ENCODE measurements around the gene ANKRD24.

The ANKRD24 gene

GRCh38 chr19:4196587-4197148 is 14.2 kb downstream of the ANKRD24 start:
- Histone ChIP-seq H3K56ac (ENCODE audit: low read length) (no peak overlapping the region), H3K4me3 (ENCODE audit: low read length) (no peak overlapping the region), H2BK120ac (ENCODE audit: low read depth, low read length) (no peak overlapping the region), H3K79me2 (ENCODE audit: control insufficient read depth, insufficient read depth, low read length) (no peaks in the 10 kb centered on the region), H2BK15ac (replicated peaks; ENCODE audit: low read depth) (no peak overlapping the region), H4K8ac (ENCODE audit: low read depth, low read length) (no peak overlapping the region), H2AK5ac (ENCODE audit: low read length) (no peak overlapping the region), H2BK5ac (ENCODE audit: low read length) (no peak overlapping the region), H3K23ac (ENCODE audit: low read length) (no peak overlapping the region), H3K4me1 (ENCODE audit: control insufficient read depth, low read depth, low read length) (no peaks in the 10 kb centered on the region), H3K4ac (ENCODE audit: low read depth, low read length) (no peak overlapping the region), H3K27me3 (ENCODE audit: insufficient read depth, low read length, poor library complexity) (no peaks in the 10 kb centered on the region), H3K4me2 (ENCODE audit: low read length) (no peak overlapping the region), H3K79me1 (ENCODE audit: low read length) (no peaks in the 10 kb centered on the region), H4K5ac (ENCODE audit: low read length) (no peak overlapping the region), H3K9ac (ENCODE audit: low read length) (no peak overlapping the region), H3K18ac (ENCODE audit: low read length) (no peak overlapping the region), H3K27ac (ENCODE audit: low read depth, low read length) (no peak overlapping the region), H3K36me3 (ENCODE audit: control insufficient read depth, insufficient read depth, low read length) (no peaks in the 10 kb centered on the region)
- DNase-seq, result no peak
- no CpG with 5 or more reads among the region's 22 CpGs for WGBS (ENCODE audit: extremely low coverage, insufficient coverage, low lambda C conversion rate)

GRCh38 chr19:4197228-4197624 is 14.7 kb downstream of the ANKRD24 start:
- Histone ChIP-seq H2BK5ac (ENCODE audit: low read length) (no peak overlapping the region), H3K23ac (ENCODE audit: low read length) (no peak overlapping the region), H3K79me1 (ENCODE audit: low read length) (no peaks in the 10 kb centered on the region), H2BK15ac (replicated peaks; ENCODE audit: low read depth) (no peak overlapping the region), H3K18ac (ENCODE audit: low read length) (no peak overlapping the region), H3K56ac (ENCODE audit: low read length) (no peak overlapping the region), H4K8ac (ENCODE audit: low read depth, low read length) (no peak overlapping the region), H3K36me3 (ENCODE audit: control insufficient read depth, insufficient read depth, low read length) (no peaks in the 10 kb centered on the region), H3K79me2 (ENCODE audit: control insufficient read depth, insufficient read depth, low read length) (no peaks in the 10 kb centered on the region), H3K4me2 (ENCODE audit: low read length) (no peak overlapping the region), H3K9ac (ENCODE audit: low read length) (no peak overlapping the region), H3K4me3 (ENCODE audit: low read length) (no peak overlapping the region), H3K27me3 (ENCODE audit: insufficient read depth, low read length, poor library complexity) (no peaks in the 10 kb centered on the region), H3K27ac (ENCODE audit: low read depth, low read length) (no peak overlapping the region), H4K5ac (ENCODE audit: low read length) (no peak overlapping the region), H3K4me1 (ENCODE audit: control insufficient read depth, low read depth, low read length) (no peaks in the 10 kb centered on the region), H3K4ac (ENCODE audit: low read depth, low read length) (no peak overlapping the region), H2AK5ac (ENCODE audit: low read length) (no peak overlapping the region), H2BK120ac (ENCODE audit: low read depth, low read length) (no peak overlapping the region)
- no CpG with 5 or more reads among the region's 5 CpGs for WGBS (ENCODE audit: extremely low coverage, insufficient coverage, low lambda C conversion rate)
- DNase-seq, result no peak

- no peak overlapping the region for H3K18ac ChIP-seq (ENCODE audit: low read length)
- no peak overlapping the region for H3K9ac ChIP-seq (ENCODE audit: low read length)
- H2AK5ac ChIP-seq (ENCODE audit: low read length), result no peak overlapping the region
- no peak overlapping the region for H2BK15ac ChIP-seq (replicated peaks; ENCODE audit: low read depth)
- no peak overlapping the region for H2BK120ac ChIP-seq (ENCODE audit: low read depth, low read length)
- no peaks in the 10 kb centered on the region for H3K79me1 ChIP-seq (ENCODE audit: low read length)
- H3K79me2 ChIP-seq (ENCODE audit: control insufficient read depth, insufficient read depth, low read length), result no peaks in the 10 kb centered on the region
- no peaks in the 10 kb centered on the region for H3K4me1 ChIP-seq (ENCODE audit: control insufficient read depth, low read depth, low read length)
- H4K5ac ChIP-seq (ENCODE audit: low read length), result no peak overlapping the region
- H3K23ac ChIP-seq (ENCODE audit: low read length), result no peak overlapping the region
- no peak overlapping the region for H3K27ac ChIP-seq (ENCODE audit: low read depth, low read length)
- peak overlapping the region; percentile 15 for H3K56ac ChIP-seq (ENCODE audit: low read length)
- no peak overlapping the region for H3K4ac ChIP-seq (ENCODE audit: low read depth, low read length)
- H4K8ac ChIP-seq (ENCODE audit: low read depth, low read length), result no peak overlapping the region
- H3K27me3 ChIP-seq (ENCODE audit: insufficient read depth, low read length, poor library complexity), result no peaks in the 10 kb centered on the region
- no peak overlapping the region for H3K4me3 ChIP-seq (ENCODE audit: low read length)
- no peaks in the 10 kb centered on the region for H3K36me3 ChIP-seq (ENCODE audit: control insufficient read depth, insufficient read depth, low read length)
- no peak overlapping the region for H2BK5ac ChIP-seq (ENCODE audit: low read length)
- no CpG with 5 or more reads among the region's 70 CpGs for WGBS (ENCODE audit: extremely low coverage, insufficient coverage, low lambda C conversion rate)
- peak; percentile 59 for DNase-seq
- H3K4me2 ChIP-seq (ENCODE audit: low read length), result peak overlapping the region; percentile 34
These were observed 15.4 kb downstream of the ANKRD24 start for GRCh38 chr19:4197625-4198466.

- no peak overlapping the region for H3K27ac ChIP-seq (ENCODE audit: low read depth, low read length)
- no peak overlapping the region for H2AK5ac ChIP-seq (ENCODE audit: low read length)
- H3K18ac ChIP-seq (ENCODE audit: low read length), result no peak overlapping the region
- H3K79me1 ChIP-seq (ENCODE audit: low read length), result no peaks in the 10 kb centered on the region
- no peak overlapping the region for H3K23ac ChIP-seq (ENCODE audit: low read length)
- H3K4me1 ChIP-seq (ENCODE audit: control insufficient read depth, low read depth, low read length), result no peaks in the 10 kb centered on the region
- no peak overlapping the region for H2BK5ac ChIP-seq (ENCODE audit: low read length)
- H3K4me2 ChIP-seq (ENCODE audit: low read length), result no peak overlapping the region
- H2BK15ac ChIP-seq (replicated peaks; ENCODE audit: low read depth), result no peak overlapping the region
- no peak overlapping the region for H2BK120ac ChIP-seq (ENCODE audit: low read depth, low read length)
- H3K4ac ChIP-seq (ENCODE audit: low read depth, low read length), result no peak overlapping the region
- no peaks in the 10 kb centered on the region for H3K36me3 ChIP-seq (ENCODE audit: control insufficient read depth, insufficient read depth, low read length)
- H4K8ac ChIP-seq (ENCODE audit: low read depth, low read length), result no peak overlapping the region
- H3K9ac ChIP-seq (ENCODE audit: low read length), result no peak overlapping the region
- no peaks in the 10 kb centered on the region for H3K27me3 ChIP-seq (ENCODE audit: insufficient read depth, low read length, poor library complexity)
- H3K79me2 ChIP-seq (ENCODE audit: control insufficient read depth, insufficient read depth, low read length), result no peaks in the 10 kb centered on the region
- no peak overlapping the region for H4K5ac ChIP-seq (ENCODE audit: low read length)
- WGBS (ENCODE audit: extremely low coverage, insufficient coverage, low lambda C conversion rate), result no CpG with 5 or more reads among the region's 28 CpGs
- no peak overlapping the region for H3K4me3 ChIP-seq (ENCODE audit: low read length)
- peak overlapping the region; percentile 44 for H3K56ac ChIP-seq (ENCODE audit: low read length)
- DNase-seq, result no peak
These were observed 16.1 kb downstream of the ANKRD24 start for GRCh38 chr19:4198467-4199126.

- Histone ChIP-seq H2BK15ac (replicated peaks; ENCODE audit: low read depth) (no peak overlapping the region), H2BK120ac (ENCODE audit: low read depth, low read length) (no peak overlapping the region), H3K23ac (ENCODE audit: low read length) (no peak overlapping the region), H3K4me2 (ENCODE audit: low read length) (no peak overlapping the region), H3K4me3 (ENCODE audit: low read length) (no peak overlapping the region), H2BK5ac (ENCODE audit: low read length) (no peak overlapping the region), H4K5ac (ENCODE audit: low read length) (no peak overlapping the region), H3K79me1 (ENCODE audit: low read length) (no peaks in the 10 kb centered on the region), H3K9ac (ENCODE audit: low read length) (no peak overlapping the region), H3K36me3 (ENCODE audit: control insufficient read depth, insufficient read depth, low read length) (no peaks in the 10 kb centered on the region), H4K8ac (ENCODE audit: low read depth, low read length) (no peak overlapping the region), H3K18ac (ENCODE audit: low read length) (no peak overlapping the region), H3K27me3 (ENCODE audit: insufficient read depth, low read length, poor library complexity) (no peaks in the 10 kb centered on the region), H3K27ac (ENCODE audit: low read depth, low read length) (no peak overlapping the region), H2AK5ac (ENCODE audit: low read length) (no peak overlapping the region), H3K79me2 (ENCODE audit: control insufficient read depth, insufficient read depth, low read length) (no peaks in the 10 kb centered on the region), H3K56ac (ENCODE audit: low read length) (no peak overlapping the region), H3K4ac (ENCODE audit: low read depth, low read length) (no peak overlapping the region), H3K4me1 (ENCODE audit: control insufficient read depth, low read depth, low read length) (no peaks in the 10 kb centered on the region)
- no CpG with 5 or more reads among the region's 33 CpGs for WGBS (ENCODE audit: extremely low coverage, insufficient coverage, low lambda C conversion rate)
- no peak for DNase-seq
These were observed 17.3 kb downstream of the ANKRD24 start for GRCh38 chr19:4199699-4200293.

Measured in mesendoderm (in vitro differentiated cells).